ENCODE data around the gene CBX4. TPM values are rescaled to one million over a fixed set of nuclear protein-coding genes. Genes with fewer than 3 reads are reported as not detected.

CBX4 gene
- total and polyA plus RNA-seq, 10 of the 15 experiments (the other 5 are each of a cell fraction or from before 2014, with no cell fraction given) = 0.69 to 24.6 (median 4.2) TPM

- POLR2A ChIA-PET = interaction anchor here (0.5 kb wide), 1 partner anchor 27 kb away, joined by 3 read pairs; the partner anchor contains the start of gene CBX8
- 67% methylated on average over 13 of the region's 17 CpGs for WGBS (ENCODE audit: insufficient coverage, insufficient replicate concordance, low lambda C conversion rate, missing lambda C conversion rate)
- H3K9ac ChIP-seq (ENCODE audit: control insufficient read depth, insufficient read depth, low read length) = no peak overlapping the region
- TF ChIP-seq ESRRA (IDR thresholded peaks at IDR 0.05; ENCODE audit: low read length) = no peak
- no peak for TF ChIP-seq ELK1 (IDR thresholded peaks at IDR 0.05; ENCODE audit: low read depth, low read length)
- TF ChIP-seq SMARCA5 (IDR thresholded peaks at IDR 0.05) = no peak
- TF ChIP-seq ETV6 (conservative IDR thresholded peaks at IDR 0.05 in 1 of 2, IDR thresholded peaks at IDR 0.05 in 1 of 2; ENCODE audit: borderline replicate concordance in 1 of 2, low read depth in 1 of 2) = no peak
- no peak for TF ChIP-seq CBX5 (IDR thresholded peaks at IDR 0.05; ENCODE audit: low read depth)
- TF ChIP-seq SMC3 (IDR thresholded peaks at IDR 0.05; ENCODE audit: borderline replicate concordance, low read length) = no peak
- TF ChIP-seq TCF3 (IDR thresholded peaks at IDR 0.05; ENCODE audit: borderline replicate concordance, insufficient read depth, low read depth, low read length) = no peak
- no peak for TF ChIP-seq RELA (IDR thresholded peaks at IDR 0.05; ENCODE audit: borderline replicate concordance, partially characterized antibody)
- TF ChIP-seq ZNF217 (IDR thresholded peaks at IDR 0.05) = no peak
- TF ChIP-seq FOXK2 (IDR thresholded peaks at IDR 0.05) = no peak
- no peak for TF ChIP-seq CEBPZ (IDR thresholded peaks at IDR 0.05; ENCODE audit: low read depth, low read length)
- no peak for TF ChIP-seq ZSCAN29 (IDR thresholded peaks at IDR 0.05)
- TF ChIP-seq IRF3 (IDR thresholded peaks at IDR 0.05) = no peak
- TF ChIP-seq IRF5 (IDR thresholded peaks at IDR 0.05; ENCODE audit: borderline replicate concordance) = no peak
- TF ChIP-seq ZNF207 (IDR thresholded peaks at IDR 0.05; ENCODE audit: borderline replicate concordance) = no peak
- TF ChIP-seq CBFB (IDR thresholded peaks at IDR 0.05; ENCODE audit: low read depth) = no peak
These were observed 15.0 kb downstream of the CBX4 start for GRCh38 chr17:79824234-79824633.

More at GRCh38 chr17:79824234-79824633, 15.0 kb downstream of the CBX4 start:
- ChIA-PET SMC1A (ENCODE audit: uncharacterized antibody, unreplicated experiment) (interaction anchor here (1.1 kb wide), 1 partner anchor 13 kb away, joined by 3 read pairs; no protein-coding TSS in a partner anchor), RAD21 (ENCODE audit: unreplicated experiment) (no interaction called here), CTCF (interaction anchor here (1.7 kb wide), 1 partner anchor 15 kb away, joined by 5 read pairs; the partner anchor contains the start of gene CBX4)
- FAIRE-seq (no peak), DNase-seq (ENCODE audit: low read depth, low spot score) (no peak), ATAC-seq (no peak)
- intact Hi-C loops (cut with micrococcal nuclease; ENCODE audit: unreplicated experiment) (no loop called here), in situ Hi-C loops (cut with MboI) (no loop called here)
- Histone ChIP-seq H3K27me3 (replicated peaks in 1 of 2; ENCODE audit: control insufficient read depth in 2 of 2, insufficient read depth in 2 of 2, low read length in 1 of 2) (peaks cover 3 to 6% of the 10 kb centered on the region in 2 experiments; a peak in 3 of 4 replicates), H3K4me2 (ENCODE audit: control insufficient read depth, insufficient read depth) (no peak overlapping the region), H3K9me3 (replicated peaks; ENCODE audit: control insufficient read depth, insufficient read depth, low read length) (no peaks in the 10 kb centered on the region), H3K4me1 (ENCODE audit: control insufficient read depth, insufficient read depth, low read length) (peaks cover 4% of the 10 kb centered on the region; the same call in 1 of the 2 replicates), H4K20me1 (ENCODE audit: control insufficient read depth, insufficient read depth) (no peaks in the 10 kb centered on the region; the same call in 1 of the 2 replicates), H3K36me3 (ENCODE audit: control insufficient read depth in 2 of 2, insufficient read depth in 2 of 2, low read length in 1 of 2) (no peaks in the 10 kb centered on the region), H3K4me3 (no peak overlapping the region), H3K27ac (ENCODE audit: control insufficient read depth, insufficient read depth) (no peak overlapping the region), H2AFZ (ENCODE audit: control insufficient read depth, low read depth, low read length) (no peak overlapping the region), H3K79me2 (ENCODE audit: control insufficient read depth, insufficient read depth, low read length) (no peaks in the 10 kb centered on the region)
- no TSS peak for BruUV-seq (replicated peaks)
